Glomerular visceral epithelial cell (primary cell): ENCODE data around the gene BABAM1.

Experiments used
- DNase-seq: peaks from one replicate; pipeline ENCODE4 v3.0.0-alpha.2; 2016; ENCODE audit errors: extremely low spot score

Gene BABAM1

DNA sequence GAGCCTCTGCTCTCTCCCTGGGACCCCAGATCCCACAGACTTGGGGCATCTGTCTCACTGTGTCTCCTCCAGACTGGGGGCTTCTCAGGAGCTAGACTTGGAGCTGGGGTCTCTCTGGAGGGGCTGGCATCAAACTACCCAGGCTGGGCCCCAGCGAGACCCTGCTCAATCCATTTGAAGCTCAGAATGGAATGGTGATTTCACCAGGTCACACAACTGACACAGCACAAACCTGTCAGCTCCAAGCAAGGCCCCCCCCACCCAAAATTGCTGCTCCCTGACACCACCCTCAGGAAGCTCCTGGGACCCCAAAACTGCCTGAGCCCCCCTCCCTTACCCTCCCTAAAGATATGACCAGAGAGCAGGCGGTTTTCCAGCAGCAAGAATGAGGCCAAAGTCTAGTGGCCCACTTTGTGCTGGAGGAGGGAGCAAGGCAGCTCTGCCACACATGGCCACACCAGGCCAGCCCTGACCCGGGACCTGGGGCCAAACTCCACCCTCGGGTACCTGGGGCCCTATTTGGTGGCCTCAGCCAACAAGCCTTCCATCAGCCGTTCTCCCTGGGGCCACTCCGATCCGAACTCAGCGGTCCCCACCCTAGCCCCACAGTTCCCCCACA, 23.9 kb upstream of the BABAM1 start:
- no peak for DNase-seq

DNA sequence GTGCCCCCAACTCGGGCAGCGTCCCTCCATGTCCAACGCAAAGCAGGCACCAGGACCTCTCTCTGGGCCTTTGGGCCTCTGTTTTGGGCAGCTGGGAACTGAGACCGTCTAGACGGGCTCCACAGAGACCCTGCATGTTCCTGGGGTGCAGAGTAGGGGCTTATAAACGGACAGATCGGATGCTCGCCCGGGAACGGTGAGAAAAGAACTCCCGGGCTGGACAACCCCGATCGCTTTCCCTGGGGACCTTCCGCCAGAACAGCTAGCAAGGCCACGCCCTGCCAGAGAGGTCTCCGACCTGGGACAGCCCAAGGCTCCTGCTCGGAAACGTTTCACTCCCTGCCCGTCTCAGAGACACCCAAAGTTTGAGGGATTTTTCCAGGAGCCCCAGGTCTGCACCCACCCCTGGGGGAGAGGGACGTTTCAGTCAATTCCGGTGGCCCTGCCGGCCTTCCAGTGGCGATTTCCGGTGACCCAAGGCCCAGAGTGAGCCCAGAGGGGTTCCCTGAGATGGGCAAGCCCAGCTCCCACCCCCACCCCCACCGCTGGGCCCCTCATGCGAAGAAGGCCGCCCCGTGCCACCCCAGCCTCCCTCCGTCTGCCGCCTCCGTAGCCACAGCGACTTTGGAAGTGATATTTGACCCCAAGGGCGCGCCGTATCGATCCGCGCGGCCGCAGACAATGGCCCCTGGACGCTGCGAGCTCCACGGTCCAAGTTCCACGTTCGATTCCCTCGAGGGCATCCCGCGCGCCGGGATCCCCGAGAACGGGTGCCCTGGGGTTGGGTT, 23.2 kb upstream of the BABAM1 start:
- peak; percentile 61 for DNase-seq

DNA sequence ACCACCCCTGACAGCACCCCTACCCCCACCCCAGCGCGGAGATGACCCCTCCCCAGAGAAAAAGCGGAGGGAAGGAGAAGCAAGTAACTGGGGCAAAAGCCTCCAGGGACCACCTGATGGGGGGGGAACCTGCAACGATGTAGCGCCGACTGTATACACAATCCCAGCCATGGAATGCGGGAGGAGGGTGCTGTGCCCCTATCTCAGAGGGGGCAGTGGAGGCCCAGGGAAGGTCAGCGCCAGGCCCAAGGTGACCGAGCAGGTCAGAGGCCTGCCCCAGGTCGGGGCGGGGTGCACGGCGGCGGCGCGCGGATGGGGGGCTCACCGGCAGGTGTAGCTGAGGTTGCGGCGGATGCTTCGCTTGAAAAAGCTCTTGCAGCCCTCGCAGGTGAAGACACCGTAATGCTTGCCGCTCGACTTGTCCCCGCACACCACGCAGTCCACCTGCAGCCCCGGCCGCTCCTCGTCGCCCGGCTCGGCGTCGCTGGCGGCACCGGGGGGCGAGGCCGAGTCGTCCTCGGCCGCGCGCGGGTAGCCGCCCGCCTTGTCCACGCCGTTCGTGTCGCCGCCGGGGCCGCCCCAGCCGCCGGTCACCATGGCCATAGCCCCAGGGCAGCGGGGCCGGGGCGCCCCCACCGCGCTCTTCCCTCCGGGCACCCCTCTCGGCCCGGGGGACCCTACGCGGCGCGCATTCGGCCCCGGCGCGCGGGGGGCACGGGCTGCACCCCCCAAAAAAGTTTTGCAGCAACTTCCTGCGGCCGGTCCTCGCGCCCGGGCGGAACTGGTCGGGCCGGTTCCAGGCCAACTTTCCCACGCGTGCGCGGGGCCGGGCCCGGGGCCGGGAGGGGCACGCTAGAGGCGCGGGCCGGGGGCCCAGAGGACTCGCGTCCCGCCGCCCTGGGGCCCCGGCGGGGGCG, 22.4 kb upstream of the BABAM1 start:
- no peak for DNase-seq

DNA sequence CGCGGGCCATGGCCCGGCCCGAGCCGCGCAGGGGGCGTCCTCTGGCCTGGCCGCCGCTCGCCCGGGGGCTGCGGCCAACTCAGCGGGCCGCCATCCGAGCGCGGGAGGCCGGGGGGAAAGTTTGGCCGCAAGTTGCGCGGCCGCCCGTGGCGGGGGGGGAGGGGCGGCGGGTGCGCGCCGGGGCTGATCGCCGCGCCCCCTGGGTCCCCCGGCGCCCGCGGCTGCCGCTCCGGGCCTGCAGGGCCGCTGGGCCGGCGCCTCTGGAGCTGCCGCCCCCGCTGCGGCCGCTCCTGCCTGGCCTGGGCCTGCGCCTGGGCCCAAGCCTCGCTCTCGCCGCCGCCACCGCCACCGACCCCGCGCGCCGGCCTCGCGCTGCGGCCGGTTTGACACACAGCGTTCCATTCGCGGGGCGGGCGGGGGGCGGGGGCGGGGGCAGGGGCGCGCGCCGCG, 21.7 kb upstream of the BABAM1 start, which contains the start of gene NR2F6:
TSS of gene NR2F6 (minus strand) at position 385 of the 450 bp plus-strand sequence. CDS start 699 bp downstream, outside the sequence.
- DNase-seq = no peak

DNA sequence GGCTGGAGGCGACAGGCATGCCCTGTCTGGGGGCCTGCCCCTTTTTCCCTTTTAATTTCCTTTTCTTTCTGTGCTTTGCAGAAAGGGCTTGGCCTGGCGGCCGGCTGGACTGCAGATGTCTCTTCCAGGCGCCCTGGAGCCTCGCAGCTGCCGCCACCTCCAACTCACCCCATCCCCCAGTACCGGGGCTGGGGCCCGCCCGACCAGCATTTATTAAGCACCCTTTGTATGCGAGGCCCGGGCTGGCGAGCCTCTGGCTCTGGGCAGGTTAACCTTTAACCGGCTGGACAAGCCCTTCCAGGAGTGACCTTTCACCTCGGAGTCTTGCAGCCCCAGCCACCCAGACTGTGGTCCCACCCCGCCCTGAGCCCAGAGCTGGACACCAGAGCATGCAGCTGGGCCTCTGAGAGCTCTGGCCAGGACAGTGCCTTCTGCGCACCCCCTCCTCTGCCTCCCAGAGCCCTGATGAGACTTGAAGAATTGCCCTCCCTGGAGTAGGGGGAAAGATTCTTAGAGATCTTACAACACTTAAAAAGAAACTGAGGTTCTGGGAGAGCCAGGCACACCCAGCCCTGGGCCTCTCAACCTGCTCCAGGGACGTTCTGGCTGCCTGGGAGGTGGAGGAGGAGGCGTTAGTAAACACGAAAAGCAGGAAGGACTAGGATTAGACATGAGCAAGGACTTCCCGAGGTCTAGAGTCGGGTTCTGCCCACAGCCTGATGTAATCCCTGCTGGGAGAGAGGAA, 20.4 kb upstream of the BABAM1 start:
- no peak for DNase-seq

DNA sequence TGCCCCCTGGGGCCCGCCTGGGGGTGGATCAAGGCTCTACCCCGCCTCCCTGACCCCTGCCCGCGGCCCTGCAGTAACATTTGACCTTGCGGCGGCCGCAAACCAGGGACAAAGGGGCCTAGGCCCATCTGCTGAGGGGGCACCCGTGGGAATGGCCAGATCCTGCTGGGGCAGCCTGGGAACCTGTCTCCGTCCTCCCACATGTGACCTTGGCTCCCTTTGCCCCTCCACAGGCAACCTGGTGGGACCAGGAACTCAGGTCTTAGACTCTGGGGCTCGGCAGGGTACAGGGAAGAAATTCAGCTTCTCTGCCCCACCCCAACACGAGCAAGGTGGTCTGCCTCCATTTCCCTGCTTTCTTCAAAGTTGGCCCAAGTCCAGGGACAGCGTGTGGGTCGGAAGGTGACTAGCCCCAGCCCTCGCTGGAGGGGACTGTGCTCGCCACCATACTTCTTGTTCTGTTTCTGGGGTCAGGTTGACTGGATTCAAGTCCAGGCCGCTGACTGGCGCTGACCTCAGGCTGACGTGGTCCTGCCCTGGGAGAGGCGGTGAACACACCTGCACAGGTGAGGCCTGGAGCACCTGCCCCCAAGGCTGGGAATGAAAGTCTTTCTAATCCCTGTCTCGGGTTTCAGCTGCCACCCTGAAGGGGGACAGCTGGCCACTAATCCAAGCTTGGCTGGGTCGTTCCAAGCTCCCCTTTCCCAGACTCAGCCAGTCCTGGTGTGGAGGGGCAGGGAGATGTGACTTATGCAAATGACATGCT, 19.0 kb upstream of the BABAM1 start:
- DNase-seq = no peak

DNA sequence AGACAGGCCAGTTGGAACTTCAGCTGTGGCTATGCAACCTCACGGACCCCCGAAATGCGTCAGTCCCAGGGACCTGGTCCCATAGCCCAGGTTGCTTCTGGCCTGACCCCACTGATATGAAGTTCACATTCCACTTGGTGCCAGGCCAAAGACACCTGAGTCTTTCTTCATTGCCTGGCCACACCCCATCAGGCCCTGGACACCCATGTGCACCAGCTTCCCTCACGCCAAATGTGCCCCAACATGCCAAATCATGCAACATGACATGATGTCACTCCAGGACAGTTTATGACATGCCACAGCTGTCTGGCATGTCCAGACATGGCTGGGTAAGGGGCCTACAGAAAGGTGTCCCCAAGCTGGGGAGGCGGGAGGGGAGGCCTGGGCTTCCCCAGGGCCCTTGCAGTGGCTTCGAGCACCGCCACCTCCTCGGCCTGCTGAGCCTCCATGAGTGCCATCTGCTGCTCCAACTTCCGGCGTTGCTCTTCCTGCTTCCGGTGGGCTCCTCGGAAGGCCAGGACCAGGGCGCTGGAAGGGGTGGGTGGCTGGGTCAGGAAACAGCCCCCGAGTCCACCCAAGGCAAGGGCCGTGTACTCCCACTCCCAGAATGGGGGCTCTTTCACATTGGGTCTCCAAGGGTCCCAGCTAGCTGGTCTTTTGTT, 17.2 kb upstream of the BABAM1 start:
- DNase-seq = no peak

DNA sequence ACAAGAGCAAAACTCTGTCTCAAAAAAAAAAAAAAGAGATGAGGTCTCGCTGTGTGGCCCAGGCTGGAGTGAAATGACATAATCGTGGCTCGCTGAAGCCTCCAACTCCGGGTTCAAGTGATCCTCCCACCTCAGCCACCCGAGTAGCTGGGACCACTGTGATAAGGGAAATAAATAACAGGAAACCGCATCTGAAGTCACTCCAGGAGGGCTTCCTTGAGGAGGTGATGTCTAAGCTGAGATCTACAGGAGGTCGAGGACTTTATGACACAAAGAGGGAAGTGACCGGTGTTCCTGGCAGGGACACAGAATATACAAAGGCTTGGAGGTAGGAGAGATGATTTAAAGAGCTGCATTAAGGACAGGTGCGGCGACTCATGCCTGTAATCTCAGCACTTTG, 12.6 kb upstream of the BABAM1 start:
- no peak for DNase-seq

DNA sequence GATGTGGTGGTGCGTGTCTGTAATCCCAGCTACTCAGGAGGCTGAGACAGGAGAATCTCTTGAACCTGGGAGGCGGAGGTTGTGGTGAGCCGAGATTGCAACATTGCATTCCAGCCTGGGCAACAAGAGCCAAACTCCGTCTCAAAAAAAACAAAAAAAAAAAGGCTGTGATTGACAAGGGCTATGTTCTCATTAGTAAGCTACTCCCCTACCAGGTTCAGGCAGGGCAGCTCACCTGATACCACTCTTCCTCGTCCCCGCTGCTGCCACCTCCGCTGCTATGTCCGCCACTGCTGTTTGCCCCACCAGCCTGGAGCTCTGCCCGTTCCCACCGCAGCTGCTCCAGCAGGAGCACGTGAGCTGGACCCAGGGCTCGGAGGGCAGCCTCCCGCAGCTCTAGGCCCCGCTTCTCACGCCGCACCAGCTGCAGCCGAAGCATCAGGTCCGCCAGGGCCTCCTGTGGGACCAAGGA, 12.1 kb upstream of the BABAM1 start:
- no peak for DNase-seq

DNA sequence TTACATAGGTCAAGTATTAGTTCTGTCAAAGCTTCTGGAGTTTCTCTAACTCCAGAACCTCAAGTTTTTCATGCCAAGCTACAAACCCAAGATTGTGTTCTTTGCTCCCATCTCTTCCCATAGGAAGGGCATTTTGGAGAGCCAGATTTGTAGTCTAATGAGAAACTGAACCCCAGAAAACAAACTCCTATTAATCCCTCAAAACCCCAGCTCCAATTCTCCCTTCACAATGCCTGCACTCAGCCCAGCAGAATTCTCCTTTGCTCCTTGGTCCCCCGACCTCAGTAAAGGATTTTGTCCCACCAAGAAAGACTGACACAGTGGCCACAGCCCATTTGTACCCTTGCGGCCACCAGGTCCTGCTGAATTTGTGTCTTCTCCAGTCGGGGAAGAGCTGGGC, 11.1 kb upstream of the BABAM1 start:
- no peak for DNase-seq

DNA sequence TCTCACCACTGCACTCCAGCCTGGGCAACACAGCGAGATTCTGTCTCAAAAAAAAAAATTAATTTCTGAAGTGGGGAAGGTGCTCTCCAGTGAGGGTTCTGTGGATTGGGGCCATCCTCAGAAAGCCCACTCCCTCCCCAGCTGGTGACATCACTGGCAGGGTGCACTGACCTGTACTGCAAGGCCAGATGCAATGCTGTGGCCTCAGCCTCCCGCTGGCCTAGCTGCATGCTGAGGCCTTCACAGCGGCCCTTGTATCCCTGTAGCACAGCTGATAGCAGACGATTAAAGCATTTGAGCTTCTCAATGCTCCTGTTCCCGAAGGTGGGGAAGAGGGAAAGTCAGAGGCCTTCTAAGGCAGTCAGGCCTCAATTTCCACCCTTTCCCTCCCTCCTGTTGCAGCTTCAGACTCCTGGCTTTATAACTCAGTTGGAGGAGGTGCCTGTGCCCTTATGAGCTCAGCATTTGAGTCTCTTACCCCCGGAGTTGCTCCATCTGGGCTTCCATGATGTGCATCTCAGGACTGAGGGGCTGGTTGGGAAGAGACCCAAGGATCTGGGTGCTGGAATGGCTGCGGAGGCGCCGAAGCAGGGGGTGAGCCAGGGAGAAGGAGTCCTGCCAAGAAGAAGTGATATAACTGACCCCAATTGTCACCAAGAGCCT, 8.0 kb upstream of the BABAM1 start:
- DNase-seq = no peak

DNA sequence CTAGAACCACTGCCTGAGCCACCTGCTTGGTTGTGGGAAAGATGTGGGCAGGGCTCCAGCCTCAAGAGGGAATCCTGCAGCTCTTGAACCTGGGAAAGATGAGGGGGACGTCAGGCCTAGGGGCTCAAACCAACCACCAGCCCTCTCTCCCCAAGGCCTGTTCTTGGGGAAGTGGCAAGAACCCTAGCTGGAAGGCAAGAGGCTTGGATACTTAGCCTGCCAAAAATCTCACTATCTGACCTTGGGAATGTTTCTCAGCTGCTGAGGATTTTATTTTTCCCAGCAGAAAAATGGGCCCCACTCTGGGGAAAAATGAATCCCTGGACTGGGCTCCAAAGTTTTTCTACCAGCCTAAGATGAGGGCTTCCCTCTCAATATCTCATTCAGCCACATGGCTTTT, 7.3 kb upstream of the BABAM1 start:
- no peak for DNase-seq

DNA sequence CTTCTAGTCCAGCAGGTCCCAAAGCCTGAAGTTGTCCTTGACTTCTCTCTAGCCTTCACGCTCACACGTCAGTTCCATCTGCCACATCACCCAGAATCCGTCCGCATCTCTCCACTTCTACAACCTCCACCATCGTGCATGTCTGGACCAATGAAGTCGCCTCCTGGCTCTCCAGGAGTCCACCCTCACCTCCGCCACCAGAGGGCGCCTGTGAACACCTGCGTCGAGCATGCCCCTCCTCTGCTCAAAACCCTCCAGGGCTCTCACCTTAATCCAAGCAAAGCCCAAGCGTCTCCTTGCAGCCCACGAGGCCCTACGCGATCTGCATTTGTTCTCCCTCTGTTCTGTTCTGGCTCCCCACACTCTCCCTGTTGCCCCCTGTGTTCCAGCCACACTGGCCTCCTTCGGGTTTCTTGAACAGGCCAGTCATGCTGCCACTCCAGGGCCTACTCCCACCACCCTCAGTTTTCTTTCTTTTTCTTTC, 6.4 kb upstream of the BABAM1 start:
- DNase-seq = peak; percentile 82

DNA sequence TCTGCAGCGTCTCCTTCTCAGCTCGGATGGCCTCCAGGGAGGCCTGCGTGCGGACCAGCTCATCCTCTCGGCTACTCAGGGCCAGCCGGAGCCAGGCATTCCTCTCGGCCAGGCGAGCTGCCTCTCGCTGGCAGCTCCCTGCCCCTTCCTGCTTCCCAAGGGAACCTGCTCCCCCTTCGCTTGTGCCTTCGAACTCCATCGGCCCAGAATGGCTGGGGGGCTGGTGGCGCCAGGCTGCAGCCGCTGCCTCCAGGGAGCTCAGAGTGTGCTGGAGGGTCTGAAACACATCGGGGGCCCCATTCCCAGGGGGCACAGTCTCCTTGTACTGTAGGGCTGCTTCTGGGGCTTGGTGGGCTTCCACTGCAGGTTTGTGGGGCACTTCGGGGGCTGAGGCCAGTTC, 4.7 kb upstream of the BABAM1 start:
- no peak for DNase-seq

DNA sequence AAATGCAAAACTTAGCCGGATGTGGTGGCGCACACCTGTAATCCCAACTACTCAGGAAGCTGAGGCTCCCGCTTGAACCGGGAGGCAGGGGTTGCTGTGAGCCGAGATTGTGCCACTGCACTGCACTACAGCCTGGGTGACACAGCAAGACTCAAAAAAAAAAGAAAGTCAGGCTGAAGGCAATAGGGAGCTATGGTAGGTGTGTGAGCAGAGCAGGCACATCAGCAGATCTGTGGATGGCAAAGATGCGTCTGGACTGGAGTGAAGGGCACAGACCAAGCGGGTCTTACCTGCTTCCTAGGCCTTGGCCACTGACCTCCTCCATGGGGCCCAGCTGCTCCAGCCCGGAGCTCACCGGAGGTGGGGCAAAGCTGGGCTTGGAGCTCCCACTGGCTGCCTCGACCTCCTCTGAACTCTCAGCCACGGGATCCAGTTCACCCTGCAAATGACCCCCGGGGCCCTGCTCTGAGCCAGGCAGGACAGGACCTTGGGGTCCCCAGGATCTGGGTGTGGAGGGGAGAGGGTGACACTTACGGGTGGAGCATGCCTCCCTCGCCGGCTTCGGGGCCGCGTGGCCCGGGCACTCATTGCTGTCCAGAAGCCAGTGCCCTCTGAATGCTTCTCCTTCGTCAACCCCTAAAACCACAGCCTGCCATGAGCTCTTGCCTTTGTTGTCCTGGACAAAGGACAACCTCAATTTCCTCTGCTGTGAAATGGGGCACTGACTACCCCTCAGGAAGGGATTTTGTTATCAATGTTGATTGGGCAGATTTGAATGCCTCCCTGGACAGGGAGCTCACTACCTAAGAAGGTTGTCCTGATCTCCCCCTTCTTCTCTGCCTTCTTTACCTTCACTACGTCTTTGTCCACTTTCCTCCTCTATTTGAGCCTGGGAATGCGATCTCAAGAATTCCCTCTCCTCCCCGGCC, 3.3 kb upstream of the BABAM1 start:
- DNase-seq = no peak

DNA sequence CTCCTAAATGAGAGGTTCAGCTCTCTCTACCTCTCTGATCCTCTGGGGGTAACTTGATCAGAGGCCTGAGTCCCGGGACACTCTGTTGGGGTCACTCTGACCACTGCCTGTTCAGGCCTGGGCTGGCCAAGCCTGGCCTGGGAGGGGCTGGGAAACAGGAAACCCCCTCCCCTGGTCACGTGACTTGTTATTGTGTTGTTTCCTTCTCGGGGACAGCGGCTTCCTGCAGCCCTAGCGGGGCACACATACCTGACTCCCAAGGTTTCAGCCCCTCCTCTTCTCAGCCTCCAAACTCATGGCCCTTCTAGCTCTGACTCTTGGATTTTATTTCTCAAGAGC, 2.6 kb upstream of the BABAM1 start, which contains the start of gene USHBP1:
TSS of gene USHBP1 (minus strand) at position 105 of the 339 bp plus-strand sequence. CDS start 446 bp downstream, outside the sequence.
- no peak for DNase-seq

DNA sequence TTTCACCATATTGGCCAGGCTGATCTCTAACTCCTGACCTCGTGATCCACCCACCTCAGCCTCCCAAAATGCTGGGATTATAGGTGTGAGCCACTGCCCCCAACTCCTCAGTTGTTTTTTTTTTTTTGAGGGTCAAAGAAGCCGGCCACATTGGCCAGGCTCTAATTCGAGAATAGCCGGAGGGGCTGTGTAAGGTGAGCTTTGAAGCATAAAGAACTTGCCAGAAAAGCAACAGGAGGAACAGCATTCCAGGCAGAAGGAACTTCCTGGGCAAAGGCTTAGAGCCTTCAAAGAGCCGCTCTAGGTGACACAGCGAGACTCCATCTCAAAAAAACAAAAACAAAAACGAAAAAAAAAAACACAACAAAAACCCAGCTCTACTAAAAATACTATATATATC, 1.2 kb upstream of the BABAM1 start:
- DNase-seq = no peak

DNA sequence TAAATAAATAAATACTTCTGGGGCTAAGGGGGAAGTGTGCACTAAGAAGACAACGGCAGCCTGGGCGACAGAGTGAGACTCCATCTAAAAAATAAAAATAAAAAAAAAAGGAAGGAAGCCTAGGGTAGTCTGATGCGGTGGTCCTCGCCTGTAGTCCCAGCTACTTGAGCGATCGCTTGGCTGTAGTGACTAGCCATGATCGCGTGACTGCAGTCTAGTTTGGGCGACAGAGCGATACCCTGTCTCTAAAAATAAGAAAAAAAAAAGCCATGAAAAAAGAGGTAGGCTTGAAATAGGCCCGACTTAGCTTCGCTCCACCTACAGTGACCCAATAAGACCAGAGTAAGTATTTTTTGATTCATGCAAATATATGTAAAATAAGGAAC, 661 bp upstream of the BABAM1 start:
- DNase-seq = no peak
